ENCODE measurements around the gene NBAS. TPM values are rescaled to one million over a fixed set of nuclear protein-coding genes. Genes with fewer than 3 reads are reported as not detected.

The NBAS gene
- total RNA-seq, 1 experiment from 2014 or later: 36.3 TPM

- in situ Hi-C loops (cut with HindIII; ENCODE audit: low pct_unique_long_range_greater_than_20kb, low sequenced_read_pairs): no loop called here
- POLR2A ChIA-PET: no interaction called here
These were observed 53.4 kb downstream of the NBAS start for GRCh38 chr2:15507697-15508096.

DNA sequence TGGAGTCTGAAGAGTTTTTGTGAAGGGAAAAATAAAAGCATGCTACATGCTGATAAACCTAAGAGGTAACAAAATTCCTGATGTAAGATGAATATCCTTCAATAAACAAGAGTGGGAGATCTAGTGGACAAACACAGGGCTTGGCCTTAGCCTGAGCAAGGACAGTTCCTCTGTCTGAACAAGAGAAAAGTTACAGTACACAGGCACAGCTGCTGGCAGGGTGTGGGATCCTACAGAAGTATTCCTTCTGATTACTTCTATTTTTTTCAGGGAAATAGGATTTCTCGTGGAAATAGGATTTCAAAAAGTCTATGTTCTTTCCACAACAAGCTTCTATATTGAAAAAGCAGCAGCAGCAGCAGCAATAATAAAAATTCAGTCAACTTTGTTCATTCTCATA, 54.1 kb downstream of the NBAS start:
- CTCF ChIA-PET: no interaction called here

More at GRCh38 chr2:15507697-15508096, 53.4 kb downstream of the NBAS start:
- no peak overlapping the region for H3K27ac ChIP-seq (ENCODE audit: low read length)
- H3K4me1 ChIP-seq (ENCODE audit: control insufficient read depth, insufficient read depth, low read length): no peaks in the 10 kb centered on the region
- BruUV-seq (replicated peaks): no TSS peak
- TF ChIP-seq, protein P1, sequence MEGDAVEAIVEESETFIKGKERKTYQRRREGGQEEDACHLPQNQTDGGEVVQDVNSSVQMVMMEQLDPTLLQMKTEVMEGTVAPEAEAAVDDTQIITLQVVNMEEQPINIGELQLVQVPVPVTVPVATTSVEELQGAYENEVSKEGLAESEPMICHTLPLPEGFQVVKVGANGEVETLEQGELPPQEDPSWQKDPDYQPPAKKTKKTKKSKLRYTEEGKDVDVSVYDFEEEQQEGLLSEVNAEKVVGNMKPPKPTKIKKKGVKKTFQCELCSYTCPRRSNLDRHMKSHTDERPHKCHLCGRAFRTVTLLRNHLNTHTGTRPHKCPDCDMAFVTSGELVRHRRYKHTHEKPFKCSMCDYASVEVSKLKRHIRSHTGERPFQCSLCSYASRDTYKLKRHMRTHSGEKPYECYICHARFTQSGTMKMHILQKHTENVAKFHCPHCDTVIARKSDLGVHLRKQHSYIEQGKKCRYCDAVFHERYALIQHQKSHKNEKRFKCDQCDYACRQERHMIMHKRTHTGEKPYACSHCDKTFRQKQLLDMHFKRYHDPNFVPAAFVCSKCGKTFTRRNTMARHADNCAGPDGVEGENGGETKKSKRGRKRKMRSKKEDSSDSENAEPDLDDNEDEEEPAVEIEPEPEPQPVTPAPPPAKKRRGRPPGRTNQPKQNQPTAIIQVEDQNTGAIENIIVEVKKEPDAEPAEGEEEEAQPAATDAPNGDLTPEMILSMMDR (IDR thresholded peaks at IDR 0.05): no peak
- TF ChIP-seq SIN3A (IDR thresholded peaks at IDR 0.05; ENCODE audit: borderline replicate concordance, insufficient read depth, low read depth, low read length) (no peak), REST (IDR thresholded peaks at IDR 0.05; ENCODE audit: insufficient read depth in 1 of 2, low read depth in 2 of 2, low read length in 1 of 2) (no peak)
- intact Hi-C loops (cut with micrococcal nuclease; ENCODE audit: unreplicated experiment): no loop called here
- H3K27me3 ChIP-seq (ENCODE audit: control insufficient read depth, insufficient read depth, low read length): no peaks in the 10 kb centered on the region
- no peak overlapping the region for H3K4me3 ChIP-seq (ENCODE audit: low read depth in 2 of 2, low read length in 2 of 2)
- DNase-seq (ENCODE audit: low read depth, low spot score) (no peak), ATAC-seq (no peak)
- 0 out of 2 replicates have a peak, but pooled peaks cover 2% of the 10 kb centered on the region for H3K36me3 ChIP-seq (ENCODE audit: control insufficient read depth, insufficient read depth, low read length)
- CTCF ChIA-PET: no interaction called here
- no peaks in the 10 kb centered on the region for H3K9me3 ChIP-seq (ENCODE audit: control insufficient read depth, insufficient read depth, low read depth, low read length)

More for the DNA sequence above, 54.1 kb downstream of the NBAS start:
- no peaks in the 10 kb centered on the region for H3K4me1 ChIP-seq (ENCODE audit: control insufficient read depth, insufficient read depth, low read length)
- H3K27me3 ChIP-seq (ENCODE audit: control insufficient read depth, insufficient read depth, low read length): no peaks in the 10 kb centered on the region
- POLR2A ChIA-PET: no interaction called here
- H3K4me3 ChIP-seq (ENCODE audit: low read depth in 2 of 2, low read length in 2 of 2): no peak overlapping the region
- H3K9me3 ChIP-seq (ENCODE audit: control insufficient read depth, insufficient read depth, low read depth, low read length): no peaks in the 10 kb centered on the region
- no peak overlapping the region for H3K27ac ChIP-seq (ENCODE audit: low read length)
- BruUV-seq (replicated peaks): no TSS peak
- DNase-seq (ENCODE audit: low read depth, low spot score) (no peak), ATAC-seq (no peak)
- in situ Hi-C loops (cut with HindIII; ENCODE audit: low pct_unique_long_range_greater_than_20kb, low sequenced_read_pairs) (no loop called here), intact Hi-C loops (cut with micrococcal nuclease; ENCODE audit: unreplicated experiment) (no loop called here)
- H3K36me3 ChIP-seq (ENCODE audit: control insufficient read depth, insufficient read depth, low read length): 0 out of 2 replicates have a peak, but pooled peaks cover 2% of the 10 kb centered on the region
- no peak for TF ChIP-seq REST (IDR thresholded peaks at IDR 0.05; ENCODE audit: insufficient read depth in 1 of 2, low read depth in 2 of 2, low read length in 1 of 2)
- TF ChIP-seq SIN3A (IDR thresholded peaks at IDR 0.05; ENCODE audit: borderline replicate concordance, insufficient read depth, low read depth, low read length): no peak
- TF ChIP-seq TCF7L2 (IDR thresholded peaks at IDR 0.05; ENCODE audit: low read depth, low read length): no peak
- no peak for TF ChIP-seq POLR2AphosphoS5 (IDR thresholded peaks at IDR 0.05; ENCODE audit: low read depth, low read length)
- TF ChIP-seq, protein P1 (IDR thresholded peaks at IDR 0.05): no peak

Measured in Panc1 (cell line).